HG03457 (cell line): Measurements from ENCODE around the gene CHI3L2.

ENCODE experiments used
- ATAC-seq: cut with Tn5 transposase; IDR thresholded peaks from one replicate; pipeline ENCODE4 v1.9.1; 2021; ENCODE audit warnings: moderate number of reproducible peaks; ENCODE audit not compliant: unreplicated experiment

The CHI3L2 gene

GRCh38 chr1:111251570-111251969 is 24.1 kb downstream of the CHI3L2 start:
- no peak for ATAC-seq

- ATAC-seq, result no peak
These were observed 25.3 kb downstream of the CHI3L2 start for GRCh38 chr1:111252786-111253185.

- no peak for ATAC-seq
These were observed 26.4 kb downstream of the CHI3L2 start for GRCh38 chr1:111253876-111254275.

- no peak for ATAC-seq
These were observed 29.6 kb downstream of the CHI3L2 start for GRCh38 chr1:111256988-111257658.

GRCh38 chr1:111267801-111268508 is 40.4 kb downstream of the CHI3L2 start:
- ATAC-seq, result no peak

- no peak for ATAC-seq
These were observed 42.4 kb downstream of the CHI3L2 start for GRCh38 chr1:111269825-111270406.

- no peak for ATAC-seq
These were observed 43.4 kb downstream of the CHI3L2 start for GRCh38 chr1:111270771-111271463.

- no peak for ATAC-seq
These were observed 43.9 kb downstream of the CHI3L2 start for GRCh38 chr1:111271464-111271801.

- ATAC-seq, result no peak
These were observed 44.6 kb downstream of the CHI3L2 start for GRCh38 chr1:111272081-111272480.

GRCh38 chr1:111274653-111275052 is 47.1 kb downstream of the CHI3L2 start:
- ATAC-seq, result no peak

GRCh38 chr1:111275079-111275478 is 47.6 kb downstream of the CHI3L2 start:
- ATAC-seq, result no peak

GRCh38 chr1:111275780-111276433 is 48.4 kb downstream of the CHI3L2 start:
- no peak for ATAC-seq

GRCh38 chr1:111279144-111279543 is 51.6 kb downstream of the CHI3L2 start:
- no peak for ATAC-seq

GRCh38 chr1:111280267-111280666 is 52.8 kb downstream of the CHI3L2 start:
- ATAC-seq, result no peak

- ATAC-seq, result no peak
These were observed 53.9 kb downstream of the CHI3L2 start for GRCh38 chr1:111281411-111281810.

GRCh38 chr1:111283838-111284237 is 56.3 kb downstream of the CHI3L2 start:
- ATAC-seq, result no peak

GRCh38 chr1:111285879-111286278 is 58.4 kb downstream of the CHI3L2 start:
- no peak for ATAC-seq

- ATAC-seq, result no peak
These were observed 59.4 kb downstream of the CHI3L2 start for GRCh38 chr1:111286912-111287311.

GRCh38 chr1:111289371-111289770 is 61.9 kb downstream of the CHI3L2 start:
- no peak for ATAC-seq

- ATAC-seq, result no peak
These were observed 62.6 kb downstream of the CHI3L2 start for GRCh38 chr1:111290104-111290503.

GRCh38 chr1:111290630-111291029 is 63.1 kb downstream of the CHI3L2 start, which contains the start of gene CHIA:
TSS of gene CHIA (plus strand) at chr1:111290851. CDS start at chr1:111310468, 19,617 bp downstream.
- ATAC-seq, result no peak
